ENCODE results near the gene TFR2.

- TF ChIP-seq CTCF (IDR thresholded peaks at IDR 0.05) (no peak), REST (IDR thresholded peaks at IDR 0.05; ENCODE audit: insufficient read depth in 1 of 2, low read depth in 2 of 2, low read length in 1 of 2) (no peak), POLR2AphosphoS5 (IDR thresholded peaks at IDR 0.05; ENCODE audit: low read depth, low read length) (no peak; the same call in 1 of the 2 replicates), TCF7L2 (IDR thresholded peaks at IDR 0.05; ENCODE audit: low read depth, low read length) (no peak), SIN3A (IDR thresholded peaks at IDR 0.05; ENCODE audit: borderline replicate concordance, insufficient read depth, low read depth, low read length) (no peak)
Measured at GRCh38 chr7:100679129-100679926, 38.0 kb upstream of the TFR2 start.
